Mesothelial cell of epicardium (in vitro differentiated cells): Measurements from ENCODE around the gene ADM. TPM values are rescaled to one million over a fixed set of nuclear protein-coding genes. Genes with fewer than 3 reads are reported as not detected.

Experiments used
- DNase-seq, 2 experiments: peaks; one replicate each; pipeline ENCODE4 v3.0.0; 2021; ENCODE audit warnings: low spot score in 2 of 2; ENCODE audit not compliant: unreplicated experiment in 2 of 2
- H3K27ac Mint-ChIP-seq: 2 replicates; pipeline ENCODE4 v1.8.0; 2021; ENCODE audit warnings: mixed read lengths
- H3K27me3 Mint-ChIP-seq: 2 replicates; pipeline ENCODE4 v1.8.0; 2021; ENCODE audit warnings: low read depth, mixed read lengths
- H3K36me3 Mint-ChIP-seq: 2 replicates; pipeline ENCODE4 v1.8.0; 2021; ENCODE audit warnings: mixed read lengths
- H3K4me1 Mint-ChIP-seq: 2 replicates; pipeline ENCODE4 v1.8.0; 2021; ENCODE audit warnings: mixed read lengths
- H3K4me3 Mint-ChIP-seq: 2 replicates; pipeline ENCODE4 v1.8.0; 2021; ENCODE audit warnings: mild to moderate bottlenecking, moderate library complexity, mixed read lengths
- H3K9me3 Mint-ChIP-seq: 2 replicates; pipeline ENCODE4 v1.8.0; 2021; ENCODE audit warnings: mixed read lengths
- CTCF ChIP-seq: fragments of 200-600 bp; sonication (generic); IDR thresholded peaks from one replicate; pipeline ENCODE4 v1.5.0; 2021; ENCODE audit warnings: antibody characterized with exemption; ENCODE audit not compliant: unreplicated experiment
- total RNA-seq: library from RNA; stranded (reverse); gene quantifications from 3 replicates; pipeline ENCODE4 v1.2.1, GENCODE V29; 2021

ADM gene
- total RNA-seq, 1 donor from 2014 or later = 13.8 TPM

GRCh38 chr11:10318527-10318802 lies 13.6 kb downstream of the ADM start:
- Mint-ChIP-seq H3K4me3 (no peak overlapping the region), H3K9me3 (no peaks in the 10 kb centered on the region), H3K27me3 (no peaks in the 10 kb centered on the region), H3K4me1 (peaks cover 14% of the 10 kb centered on the region), H3K36me3 (no peaks in the 10 kb centered on the region), H3K27ac (no peak overlapping the region)
- no peak for TF ChIP-seq CTCF
- DNase-seq = no peak

- Mint-ChIP-seq H3K36me3 (no peaks in the 10 kb centered on the region), H3K27ac (no peak overlapping the region)
Measured at GRCh38 chr11:10319702-10320558, 15.1 kb downstream of the ADM start.

GRCh38 chr11:10320736-10321465 lies 16.0 kb downstream of the ADM start:
- Mint-ChIP-seq H3K9me3 (no peaks in the 10 kb centered on the region), H3K27me3 (peaks cover 5% of the 10 kb centered on the region), H3K36me3 (no peaks in the 10 kb centered on the region), H3K27ac (no peak overlapping the region), H3K4me3 (no peak overlapping the region), H3K4me1 (peaks cover 14% of the 10 kb centered on the region)
- no peak for TF ChIP-seq CTCF
- DNase-seq = no peak

More at GRCh38 chr11:10319702-10320558, 15.1 kb downstream of the ADM start:
- H3K27me3 Mint-ChIP-seq = peaks cover 5% of the 10 kb centered on the region
- peaks cover 14% of the 10 kb centered on the region for H3K4me1 Mint-ChIP-seq
- TF ChIP-seq CTCF = no peak
- DNase-seq = no peak
- no peaks in the 10 kb centered on the region for H3K9me3 Mint-ChIP-seq
- no peak overlapping the region for H3K4me3 Mint-ChIP-seq

- no peak overlapping the region for H3K27ac Mint-ChIP-seq
- no peak overlapping the region for H3K4me3 Mint-ChIP-seq
- H3K9me3 Mint-ChIP-seq = no peaks in the 10 kb centered on the region
- no peak for DNase-seq
- no peak for TF ChIP-seq CTCF
- peaks cover 10% of the 10 kb centered on the region for H3K4me1 Mint-ChIP-seq
- peaks cover 5% of the 10 kb centered on the region for H3K27me3 Mint-ChIP-seq
- H3K36me3 Mint-ChIP-seq = no peaks in the 10 kb centered on the region
Measured at GRCh38 chr11:10322401-10322800, 17.5 kb downstream of the ADM start.

GRCh38 chr11:10322830-10323792 lies 18.2 kb downstream of the ADM start:
- peaks cover 11% of the 10 kb centered on the region for H3K4me1 Mint-ChIP-seq
- peak; percentile 77 for TF ChIP-seq CTCF
- peaks cover 5% of the 10 kb centered on the region for H3K27me3 Mint-ChIP-seq
- peak overlapping the region; percentile 57 for H3K27ac Mint-ChIP-seq
- H3K4me3 Mint-ChIP-seq = no peak overlapping the region
- H3K36me3 Mint-ChIP-seq = no peaks in the 10 kb centered on the region
- DNase-seq = no peak
- H3K9me3 Mint-ChIP-seq = no peaks in the 10 kb centered on the region
